ENCODE measurements around the gene RGMB.

The RGMB gene

GRCh38 chr5:98827161-98827560 is 53.7 kb downstream of the RGMB start:
- DNase-seq (ENCODE audit: low read depth in 2 of 2): peak; percentile 22 to 42

- DNase-seq (ENCODE audit: low read depth in 2 of 2): no peak
These were observed 54.3 kb downstream of the RGMB start for GRCh38 chr5:98827588-98828284.

DNA sequence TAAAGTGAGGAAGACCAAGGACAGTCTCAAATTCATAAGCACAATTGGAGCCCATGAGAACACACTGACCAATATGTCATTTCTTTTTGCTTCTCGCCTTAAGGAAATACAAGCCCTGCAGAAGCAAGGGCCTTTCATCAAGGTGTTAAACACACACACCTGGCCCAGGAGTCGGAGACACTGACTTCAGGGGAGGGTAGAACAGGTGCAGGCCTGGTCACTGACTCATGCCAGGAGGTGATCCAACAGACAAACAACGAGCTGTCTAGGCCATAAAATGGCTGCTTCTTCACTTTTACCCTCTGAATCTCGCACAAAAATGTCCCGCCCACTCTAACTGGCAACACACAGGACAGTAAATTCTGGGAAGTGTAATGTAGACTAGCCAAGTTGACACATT is 62.7 kb downstream of the RGMB start:
- DNase-seq (ENCODE audit: low read depth in 2 of 2): no peak

DNA sequence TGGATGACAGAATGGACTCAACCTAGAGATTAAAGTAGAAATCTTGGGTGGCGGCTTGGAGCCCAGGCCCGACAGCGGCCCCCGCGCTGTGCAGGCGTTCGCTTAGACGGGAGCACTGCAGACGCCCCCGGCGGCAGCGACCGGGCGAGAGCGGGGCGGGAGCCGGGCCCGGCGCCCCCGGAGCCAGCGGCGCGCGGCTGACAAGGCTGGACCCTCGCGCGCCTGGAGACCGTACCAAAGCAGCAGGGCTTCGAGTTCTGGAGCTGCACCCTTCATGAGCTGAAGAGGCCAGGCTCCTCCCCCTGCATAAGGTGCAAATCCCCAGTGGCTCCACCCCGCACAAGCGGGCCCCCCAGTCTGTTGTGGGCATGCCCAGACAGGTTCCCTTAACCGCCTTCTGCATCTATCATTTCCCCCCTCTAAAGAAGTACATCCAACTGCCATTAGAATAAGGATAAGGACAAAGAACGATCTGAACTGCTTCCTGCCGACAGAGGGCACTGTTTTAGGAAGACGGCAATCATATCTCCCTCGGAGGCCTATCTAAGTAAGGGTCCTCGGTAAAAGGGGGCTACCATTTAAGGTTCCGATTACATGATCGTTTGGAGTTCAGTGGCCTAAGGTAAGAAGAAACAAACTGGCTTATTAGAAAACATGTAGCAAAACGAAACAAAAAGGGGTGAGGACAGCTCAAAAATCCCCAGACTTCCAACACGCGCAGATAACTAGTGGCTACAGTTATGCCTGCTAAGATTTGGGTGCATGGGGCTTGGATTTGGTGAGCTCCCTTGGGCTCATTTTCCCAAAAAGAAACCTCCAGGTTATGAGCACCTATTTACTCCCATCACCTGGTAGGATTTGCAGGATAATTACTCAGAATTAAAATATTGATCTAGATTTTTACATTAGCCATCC is 66.3 kb downstream of the RGMB start:
- no peak for DNase-seq (ENCODE audit: low read depth in 2 of 2)

GRCh38 chr5:98840946-98841345 is 67.5 kb downstream of the RGMB start:
- DNase-seq (ENCODE audit: low read depth in 2 of 2): no peak

GRCh38 chr5:98843481-98843880 is 70.0 kb downstream of the RGMB start:
- DNase-seq (ENCODE audit: low read depth in 2 of 2): no peak

DNA sequence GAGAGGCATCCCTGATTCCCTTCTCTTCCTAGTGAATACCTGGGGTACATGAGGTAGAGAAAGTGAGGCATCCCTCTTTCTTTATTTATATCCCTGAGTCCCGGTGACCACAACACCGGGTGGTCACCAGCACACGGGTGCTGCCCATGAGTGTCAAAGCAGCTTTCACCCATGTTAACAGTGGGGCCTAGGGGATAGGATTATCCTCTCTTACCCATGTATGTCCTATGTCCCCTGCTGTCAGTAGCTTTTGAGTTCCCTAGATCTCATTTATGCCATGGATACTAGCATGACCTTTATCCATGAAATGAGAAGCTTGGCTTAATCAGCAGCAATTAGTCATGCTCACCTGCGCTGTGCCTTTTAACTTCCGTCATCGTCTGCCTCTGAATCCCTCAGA is 71.4 kb downstream of the RGMB start:
- DNase-seq (ENCODE audit: low read depth in 2 of 2): no peak

DNA sequence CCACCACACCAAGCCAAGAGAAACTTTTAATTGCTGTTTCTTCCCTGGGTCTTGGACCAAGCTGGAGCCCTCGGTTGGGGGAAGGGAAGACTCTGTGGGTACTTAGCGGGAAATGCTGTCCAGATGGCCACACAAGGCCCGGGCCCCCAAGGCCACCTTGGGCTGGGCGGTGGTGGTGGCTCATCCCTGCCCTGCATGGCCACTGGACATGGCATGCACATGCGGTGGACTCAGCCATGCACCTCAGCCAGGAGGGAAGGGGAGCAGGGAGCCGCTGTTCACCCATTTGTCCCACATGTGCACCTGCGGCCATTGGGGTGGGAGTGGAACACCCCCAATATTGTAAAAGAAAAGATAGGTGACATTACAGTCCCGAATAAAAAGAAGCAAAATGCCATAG is 72.4 kb downstream of the RGMB start:
- DNase-seq (ENCODE audit: low read depth in 2 of 2): no peak
